H1 (cell line): ENCODE data around the gene CA10. TPM values are rescaled to one million over a fixed set of nuclear protein-coding genes. Genes with fewer than 3 reads are reported as not detected.

Experiments
- EZH2 ChIP-seq: fragments of 200-600 bp; sonication (generic); IDR thresholded peaks from 2 replicates; pipeline ENCODE4 v1.7.1; 2012; ENCODE audit warnings: low read depth, mild to moderate bottlenecking, moderate library complexity, low read length, inconsistent platforms; ENCODE audit not compliant: severe bottlenecking
- GABPA ChIP-seq: IDR thresholded peaks from 2 replicates; pipeline ENCODE4 v1.6.1; 2011; ENCODE audit warnings: mild to moderate bottlenecking, low read length, moderate library complexity, borderline replicate concordance; ENCODE audit not compliant: insufficient read depth
- HDAC6 ChIP-seq: IDR thresholded peaks from one replicate; pipeline ENCODE4 v1.7.1; 2012; ENCODE audit warnings: low read depth, mild to moderate bottlenecking, inconsistent platforms, low read length, moderate library complexity
- MAFK ChIP-seq: IDR thresholded peaks from 2 replicates; pipeline ENCODE4 v1.6.1; 2012; ENCODE audit warnings: low read depth, mild to moderate bottlenecking, improper control_type of control experiment, low read length
- SP2 ChIP-seq: IDR thresholded peaks from 2 replicates; pipeline ENCODE4 v1.6.1; 2012; ENCODE audit warnings: mild to moderate bottlenecking, low read length, inconsistent platforms
- SRF ChIP-seq: IDR thresholded peaks from 2 replicates; pipeline ENCODE4 v1.6.1; 2011; ENCODE audit warnings: mild to moderate bottlenecking, low read depth, low read length, moderate library complexity
- TCF12 ChIP-seq: IDR thresholded peaks from 2 replicates; pipeline ENCODE4 v1.6.1; 2011; ENCODE audit warnings: low read depth, mild to moderate bottlenecking, low read length
- polyA plus RNA-seq, 7 experiments: library from polyadenylated mRNA; depleted of rRNA in 3 of 7; stranded (reverse) in 5 of 7; unstranded in 2 of 7; fragments of >200 nt in 5 of 7; fragments of 200-250 nt in 2 of 7; gene quantifications; 1 replicate in 5 of 7; 2 replicates in 1 of 7; 4 replicates in 1 of 7; pipeline versions ENCODE4 v1.2.1 to v1.2.3, GENCODE V29; 2011 to 2013; ENCODE audit warnings: missing spikeins in 2 of 7, mixed read lengths in 2 of 7
- total RNA-seq: library from RNA; stranded (reverse); fragmentation: NEBNext Ultra II Directional; extraction: Animal tissue kit (Norgen Biotek cat#: 25700); gene quantifications from 2 replicates; pipeline ENCODE4 v1.2.1, GENCODE V29; 2021
- TF ChIP-seq, protein P1 (sequence below): fragments of 300-600 bp; sonication (generic); IDR thresholded peaks from 2 replicates; pipeline ENCODE4 v1.7.1; 2012; ENCODE audit warnings: low read length, moderate library complexity, mild to moderate bottlenecking, inconsistent platforms; ENCODE audit not compliant: insufficient replicate concordance

Gene CA10
- total and polyA plus RNA-seq, 2 of the 8 experiments (the other 6 are each of a cell fraction or from before 2014, with no cell fraction given): 0.60 to 0.63 TPM

DNA sequence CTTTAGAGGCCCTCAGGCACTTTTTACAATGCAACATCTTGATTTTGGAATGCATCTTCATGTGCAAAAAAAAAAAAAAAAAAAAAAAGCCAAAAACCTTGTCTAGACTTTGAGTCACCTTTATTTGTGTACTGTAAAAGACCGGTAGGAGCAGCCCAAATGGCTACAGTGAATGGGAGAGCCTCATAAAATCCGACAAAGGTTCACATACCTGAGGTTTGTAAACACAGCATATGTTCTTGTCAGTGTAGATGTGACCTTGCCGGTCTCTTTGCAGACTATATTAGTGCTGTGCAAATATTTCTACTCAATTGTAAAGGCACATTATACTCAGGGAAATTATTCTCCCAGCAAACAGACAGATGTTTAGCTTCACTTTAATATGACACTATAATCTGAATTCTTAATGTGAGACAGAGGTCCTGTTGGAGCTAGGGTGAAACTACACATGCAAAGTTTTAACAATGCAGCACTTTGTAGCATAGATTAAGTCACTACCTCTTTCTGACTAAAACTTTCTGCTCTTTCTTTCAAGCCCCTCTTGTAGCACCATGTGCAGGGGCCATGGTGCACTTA, 211.3 kb downstream of the CA10 start (continued):
- TF ChIP-seq, protein P1, sequence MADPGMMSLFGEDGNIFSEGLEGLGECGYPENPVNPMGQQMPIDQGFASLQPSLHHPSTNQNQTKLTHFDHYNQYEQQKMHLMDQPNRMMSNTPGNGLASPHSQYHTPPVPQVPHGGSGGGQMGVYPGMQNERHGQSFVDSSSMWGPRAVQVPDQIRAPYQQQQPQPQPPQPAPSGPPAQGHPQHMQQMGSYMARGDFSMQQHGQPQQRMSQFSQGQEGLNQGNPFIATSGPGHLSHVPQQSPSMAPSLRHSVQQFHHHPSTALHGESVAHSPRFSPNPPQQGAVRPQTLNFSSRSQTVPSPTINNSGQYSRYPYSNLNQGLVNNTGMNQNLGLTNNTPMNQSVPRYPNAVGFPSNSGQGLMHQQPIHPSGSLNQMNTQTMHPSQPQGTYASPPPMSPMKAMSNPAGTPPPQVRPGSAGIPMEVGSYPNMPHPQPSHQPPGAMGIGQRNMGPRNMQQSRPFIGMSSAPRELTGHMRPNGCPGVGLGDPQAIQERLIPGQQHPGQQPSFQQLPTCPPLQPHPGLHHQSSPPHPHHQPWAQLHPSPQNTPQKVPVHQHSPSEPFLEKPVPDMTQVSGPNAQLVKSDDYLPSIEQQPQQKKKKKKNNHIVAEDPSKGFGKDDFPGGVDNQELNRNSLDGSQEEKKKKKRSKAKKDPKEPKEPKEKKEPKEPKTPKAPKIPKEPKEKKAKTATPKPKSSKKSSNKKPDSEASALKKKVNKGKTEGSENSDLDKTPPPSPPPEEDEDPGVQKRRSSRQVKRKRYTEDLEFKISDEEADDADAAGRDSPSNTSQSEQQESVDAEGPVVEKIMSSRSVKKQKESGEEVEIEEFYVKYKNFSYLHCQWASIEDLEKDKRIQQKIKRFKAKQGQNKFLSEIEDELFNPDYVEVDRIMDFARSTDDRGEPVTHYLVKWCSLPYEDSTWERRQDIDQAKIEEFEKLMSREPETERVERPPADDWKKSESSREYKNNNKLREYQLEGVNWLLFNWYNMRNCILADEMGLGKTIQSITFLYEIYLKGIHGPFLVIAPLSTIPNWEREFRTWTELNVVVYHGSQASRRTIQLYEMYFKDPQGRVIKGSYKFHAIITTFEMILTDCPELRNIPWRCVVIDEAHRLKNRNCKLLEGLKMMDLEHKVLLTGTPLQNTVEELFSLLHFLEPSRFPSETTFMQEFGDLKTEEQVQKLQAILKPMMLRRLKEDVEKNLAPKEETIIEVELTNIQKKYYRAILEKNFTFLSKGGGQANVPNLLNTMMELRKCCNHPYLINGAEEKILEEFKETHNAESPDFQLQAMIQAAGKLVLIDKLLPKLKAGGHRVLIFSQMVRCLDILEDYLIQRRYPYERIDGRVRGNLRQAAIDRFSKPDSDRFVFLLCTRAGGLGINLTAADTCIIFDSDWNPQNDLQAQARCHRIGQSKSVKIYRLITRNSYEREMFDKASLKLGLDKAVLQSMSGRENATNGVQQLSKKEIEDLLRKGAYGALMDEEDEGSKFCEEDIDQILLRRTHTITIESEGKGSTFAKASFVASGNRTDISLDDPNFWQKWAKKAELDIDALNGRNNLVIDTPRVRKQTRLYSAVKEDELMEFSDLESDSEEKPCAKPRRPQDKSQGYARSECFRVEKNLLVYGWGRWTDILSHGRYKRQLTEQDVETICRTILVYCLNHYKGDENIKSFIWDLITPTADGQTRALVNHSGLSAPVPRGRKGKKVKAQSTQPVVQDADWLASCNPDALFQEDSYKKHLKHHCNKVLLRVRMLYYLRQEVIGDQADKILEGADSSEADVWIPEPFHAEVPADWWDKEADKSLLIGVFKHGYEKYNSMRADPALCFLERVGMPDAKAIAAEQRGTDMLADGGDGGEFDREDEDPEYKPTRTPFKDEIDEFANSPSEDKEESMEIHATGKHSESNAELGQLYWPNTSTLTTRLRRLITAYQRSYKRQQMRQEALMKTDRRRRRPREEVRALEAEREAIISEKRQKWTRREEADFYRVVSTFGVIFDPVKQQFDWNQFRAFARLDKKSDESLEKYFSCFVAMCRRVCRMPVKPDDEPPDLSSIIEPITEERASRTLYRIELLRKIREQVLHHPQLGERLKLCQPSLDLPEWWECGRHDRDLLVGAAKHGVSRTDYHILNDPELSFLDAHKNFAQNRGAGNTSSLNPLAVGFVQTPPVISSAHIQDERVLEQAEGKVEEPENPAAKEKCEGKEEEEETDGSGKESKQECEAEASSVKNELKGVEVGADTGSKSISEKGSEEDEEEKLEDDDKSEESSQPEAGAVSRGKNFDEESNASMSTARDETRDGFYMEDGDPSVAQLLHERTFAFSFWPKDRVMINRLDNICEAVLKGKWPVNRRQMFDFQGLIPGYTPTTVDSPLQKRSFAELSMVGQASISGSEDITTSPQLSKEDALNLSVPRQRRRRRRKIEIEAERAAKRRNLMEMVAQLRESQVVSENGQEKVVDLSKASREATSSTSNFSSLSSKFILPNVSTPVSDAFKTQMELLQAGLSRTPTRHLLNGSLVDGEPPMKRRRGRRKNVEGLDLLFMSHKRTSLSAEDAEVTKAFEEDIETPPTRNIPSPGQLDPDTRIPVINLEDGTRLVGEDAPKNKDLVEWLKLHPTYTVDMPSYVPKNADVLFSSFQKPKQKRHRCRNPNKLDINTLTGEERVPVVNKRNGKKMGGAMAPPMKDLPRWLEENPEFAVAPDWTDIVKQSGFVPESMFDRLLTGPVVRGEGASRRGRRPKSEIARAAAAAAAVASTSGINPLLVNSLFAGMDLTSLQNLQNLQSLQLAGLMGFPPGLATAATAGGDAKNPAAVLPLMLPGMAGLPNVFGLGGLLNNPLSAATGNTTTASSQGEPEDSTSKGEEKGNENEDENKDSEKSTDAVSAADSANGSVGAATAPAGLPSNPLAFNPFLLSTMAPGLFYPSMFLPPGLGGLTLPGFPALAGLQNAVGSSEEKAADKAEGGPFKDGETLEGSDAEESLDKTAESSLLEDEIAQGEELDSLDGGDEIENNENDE: no peak
- no peak for TF ChIP-seq GABPA
- no peak for TF ChIP-seq TCF12
- no peak for TF ChIP-seq SRF
- no peak for TF ChIP-seq EZH2
- no peak for TF ChIP-seq MAFK
- TF ChIP-seq SP2: no peak
- TF ChIP-seq HDAC6: no peak
- TF ChIP-seq, all 59 proteins: peak for 0
